Stimulated activated effector memory CD8-positive, alpha-beta T cell treated with anti-CD3 and anti-CD28 coated beads, Interleukin-12 subunit alpha, Interleukin-12 subunit beta, amount 100 ng/mL, for 72 hours (primary cell): ENCODE results near the gene PLD5.

Source experiments
- ATAC-seq: fragments of 150-1000 bp; cut with Tn5 transposase; 2 replicates; pipeline ENCODE4 v1.10.0; 2021
- DNase-seq, 2 donors: peaks; one replicate each; pipeline ENCODE4 v3.0.0; 2021 to 2022; ENCODE audit warnings: low spot score in 2 of 2
- H3K27ac Mint-ChIP-seq: one replicate; pipeline ENCODE4 v1.8.0; 2022; ENCODE audit warnings: mild to moderate bottlenecking, mixed read lengths
- H3K36me3 Mint-ChIP-seq: one replicate; pipeline ENCODE4 v1.8.0; 2022; ENCODE audit warnings: mild to moderate bottlenecking, mixed read lengths
- H3K4me1 Mint-ChIP-seq: one replicate; pipeline ENCODE4 v1.8.0; 2022; ENCODE audit warnings: mixed read lengths
- H3K4me3 Mint-ChIP-seq: one replicate; pipeline ENCODE4 v1.8.0; 2022; ENCODE audit warnings: mild to moderate bottlenecking, mixed read lengths
- H3K9me3 Mint-ChIP-seq: one replicate; pipeline ENCODE4 v1.8.0; 2022; ENCODE audit warnings: mixed read lengths

The PLD5 gene

GRCh38 chr1:242454262-242455051 lies 70.0 kb downstream of the PLD5 start:
- ATAC-seq (no peak), DNase-seq (no peak)
- Mint-ChIP-seq H3K4me1 (no peaks in the 10 kb centered on the region), H3K27ac (no peak overlapping the region), H3K9me3 (no peaks in the 10 kb centered on the region), H3K36me3 (no peaks in the 10 kb centered on the region), H3K4me3 (no peak overlapping the region)

GRCh38 chr1:242452573-242452972 lies 71.9 kb downstream of the PLD5 start:
- Mint-ChIP-seq H3K27ac (no peak overlapping the region), H3K36me3 (no peaks in the 10 kb centered on the region), H3K4me3 (no peak overlapping the region), H3K9me3 (no peaks in the 10 kb centered on the region), H3K4me1 (no peaks in the 10 kb centered on the region)
- no peak for DNase-seq
- ATAC-seq, result no peak

- H3K9me3 Mint-ChIP-seq, result no peaks in the 10 kb centered on the region
- DNase-seq (no peak), ATAC-seq (peak; percentile 39)
- no peak overlapping the region for H3K27ac Mint-ChIP-seq
- no peak overlapping the region for H3K4me3 Mint-ChIP-seq
- no peaks in the 10 kb centered on the region for H3K36me3 Mint-ChIP-seq
- no peaks in the 10 kb centered on the region for H3K4me1 Mint-ChIP-seq
Observed at GRCh38 chr1:242449661-242450060, 74.8 kb downstream of the PLD5 start.

- no peak for DNase-seq
- Mint-ChIP-seq H3K36me3 (no peaks in the 10 kb centered on the region), H3K27ac (no peak overlapping the region), H3K9me3 (no peaks in the 10 kb centered on the region), H3K4me1 (no peaks in the 10 kb centered on the region), H3K4me3 (no peak overlapping the region)
- no peak for ATAC-seq
Observed at GRCh38 chr1:242448910-242449645, 75.4 kb downstream of the PLD5 start.

GRCh38 chr1:242447689-242448088 lies 76.8 kb downstream of the PLD5 start:
- Mint-ChIP-seq H3K4me3 (no peak overlapping the region), H3K27ac (no peak overlapping the region), H3K36me3 (no peaks in the 10 kb centered on the region), H3K4me1 (no peaks in the 10 kb centered on the region), H3K9me3 (no peaks in the 10 kb centered on the region)
- no peak for DNase-seq
- no peak for ATAC-seq

GRCh38 chr1:242440757-242441156 lies 83.7 kb downstream of the PLD5 start:
- Mint-ChIP-seq H3K36me3 (no peaks in the 10 kb centered on the region), H3K9me3 (no peaks in the 10 kb centered on the region), H3K4me1 (no peaks in the 10 kb centered on the region), H3K4me3 (no peak overlapping the region), H3K27ac (no peak overlapping the region)
- ATAC-seq, result no peak
- no peak for DNase-seq

GRCh38 chr1:242435200-242435599 lies 89.3 kb downstream of the PLD5 start:
- DNase-seq (no peak), ATAC-seq (no peak)
- Mint-ChIP-seq H3K9me3 (peaks cover 7% of the 10 kb centered on the region), H3K4me1 (no peaks in the 10 kb centered on the region), H3K27ac (no peak overlapping the region), H3K36me3 (no peaks in the 10 kb centered on the region), H3K4me3 (no peak overlapping the region)

- no peak overlapping the region for H3K4me3 Mint-ChIP-seq
- DNase-seq, result no peak
- H3K4me1 Mint-ChIP-seq, result no peaks in the 10 kb centered on the region
- no peak overlapping the region for H3K27ac Mint-ChIP-seq
- no peaks in the 10 kb centered on the region for H3K36me3 Mint-ChIP-seq
- no peak for ATAC-seq
- H3K9me3 Mint-ChIP-seq, result peaks cover 7% of the 10 kb centered on the region
Observed at GRCh38 chr1:242432491-242433095, 91.9 kb downstream of the PLD5 start.

GRCh38 chr1:242431786-242432185 lies 92.7 kb downstream of the PLD5 start:
- H3K27ac Mint-ChIP-seq, result no peak overlapping the region
- no peaks in the 10 kb centered on the region for H3K4me1 Mint-ChIP-seq
- H3K4me3 Mint-ChIP-seq, result no peak overlapping the region
- peaks cover 7% of the 10 kb centered on the region for H3K9me3 Mint-ChIP-seq
- no peaks in the 10 kb centered on the region for H3K36me3 Mint-ChIP-seq
- no peak for ATAC-seq
- no peak for DNase-seq

- DNase-seq, result no peak
- ATAC-seq, result no peak
- H3K36me3 Mint-ChIP-seq, result no peaks in the 10 kb centered on the region
- H3K9me3 Mint-ChIP-seq, result peaks cover 7% of the 10 kb centered on the region
- no peak overlapping the region for H3K4me3 Mint-ChIP-seq
- H3K27ac Mint-ChIP-seq, result no peak overlapping the region
- H3K4me1 Mint-ChIP-seq, result no peaks in the 10 kb centered on the region
Observed at GRCh38 chr1:242430956-242431355, 93.5 kb downstream of the PLD5 start.

- H3K4me3 Mint-ChIP-seq, result no peak overlapping the region
- H3K27ac Mint-ChIP-seq, result no peak overlapping the region
- H3K9me3 Mint-ChIP-seq, result peaks cover 3% of the 10 kb centered on the region
- H3K4me1 Mint-ChIP-seq, result no peaks in the 10 kb centered on the region
- no peak for DNase-seq
- ATAC-seq, result no peak
- no peaks in the 10 kb centered on the region for H3K36me3 Mint-ChIP-seq
Observed at GRCh38 chr1:242428399-242429190, 95.9 kb downstream of the PLD5 start.

GRCh38 chr1:242427519-242427918 lies 97.0 kb downstream of the PLD5 start:
- no peak for DNase-seq
- Mint-ChIP-seq H3K4me1 (no peaks in the 10 kb centered on the region), H3K36me3 (no peaks in the 10 kb centered on the region), H3K27ac (no peak overlapping the region), H3K4me3 (no peak overlapping the region), H3K9me3 (peaks cover 3% of the 10 kb centered on the region)
- no peak for ATAC-seq

- Mint-ChIP-seq H3K27ac (no peak overlapping the region), H3K9me3 (no peaks in the 10 kb centered on the region), H3K36me3 (no peaks in the 10 kb centered on the region), H3K4me3 (no peak overlapping the region), H3K4me1 (no peaks in the 10 kb centered on the region)
- ATAC-seq (no peak), DNase-seq (no peak)
Observed at GRCh38 chr1:242426271-242426905, 98.1 kb downstream of the PLD5 start.

- Mint-ChIP-seq H3K9me3 (no peaks in the 10 kb centered on the region), H3K4me3 (no peak overlapping the region), H3K27ac (no peak overlapping the region), H3K4me1 (no peaks in the 10 kb centered on the region), H3K36me3 (no peaks in the 10 kb centered on the region)
- no peak for DNase-seq
- no peak for ATAC-seq
Observed at GRCh38 chr1:242425232-242425631, 99.3 kb downstream of the PLD5 start.

GRCh38 chr1:242416657-242417056 lies 107.8 kb downstream of the PLD5 start:
- no peaks in the 10 kb centered on the region for H3K4me1 Mint-ChIP-seq
- no peaks in the 10 kb centered on the region for H3K9me3 Mint-ChIP-seq
- ATAC-seq (no peak), DNase-seq (no peak)
- H3K27ac Mint-ChIP-seq, result no peak overlapping the region
- no peaks in the 10 kb centered on the region for H3K36me3 Mint-ChIP-seq
- no peak overlapping the region for H3K4me3 Mint-ChIP-seq
